22Rv1 (cell line): ENCODE data around the gene ITCH.
"Not testable (repeated sequence)": the region's sequence is repeated elsewhere in the genome, so short reads cannot be mapped to it uniquely, and the experiment has no call there.

Source experiments
- H3K27ac ChIP-seq: fragments of 450-650 bp; 2 replicates; pipeline ENCODE4 v1.5.1; 2017
- CTCF ChIP-seq: fragments of 450-650 bp; IDR thresholded peaks from 2 replicates; pipeline ENCODE4 v1.5.1; 2017; ENCODE audit warnings: mild to moderate bottlenecking
- ZFX ChIP-seq: fragments of 450-650 bp; IDR thresholded peaks from 2 replicates; pipeline ENCODE4 v1.6.1; 2017; ENCODE audit warnings: antibody characterized with exemption, borderline replicate concordance

ITCH gene

GRCh38 chr20:34403908-34404307 lies 40.8 kb downstream of the ITCH start:
- TF ChIP-seq CTCF: no peak
- no peak for TF ChIP-seq ZFX
- no peak overlapping the region for H3K27ac ChIP-seq

GRCh38 chr20:34404803-34405202 lies 41.7 kb downstream of the ITCH start:
- H3K27ac ChIP-seq: no peak overlapping the region
- no peak for TF ChIP-seq ZFX
- no peak for TF ChIP-seq CTCF

GRCh38 chr20:34405247-34405651 lies 42.2 kb downstream of the ITCH start:
- H3K27ac ChIP-seq: not testable (repeated sequence)

GRCh38 chr20:34405942-34406341 lies 42.9 kb downstream of the ITCH start:
- not testable (repeated sequence) for H3K27ac ChIP-seq

- H3K27ac ChIP-seq: no peak overlapping the region
- TF ChIP-seq ZFX (no peak), CTCF (no peak)
Observed at GRCh38 chr20:34407962-34408474, 44.9 kb downstream of the ITCH start.

- TF ChIP-seq CTCF: no peak
- H3K27ac ChIP-seq: no peak overlapping the region
Observed at GRCh38 chr20:34410336-34410735, 47.3 kb downstream of the ITCH start.

GRCh38 chr20:34412453-34412852 lies 49.4 kb downstream of the ITCH start:
- TF ChIP-seq ZFX (no peak), CTCF (no peak)
- H3K27ac ChIP-seq: no peak overlapping the region

GRCh38 chr20:34414525-34414924 lies 51.5 kb downstream of the ITCH start:
- H3K27ac ChIP-seq: not testable (repeated sequence)

- TF ChIP-seq CTCF (no peak), ZFX (no peak)
- no peak overlapping the region for H3K27ac ChIP-seq
Observed at GRCh38 chr20:34415079-34415478, 52.0 kb downstream of the ITCH start.
